Neutrophil (primary cell): ENCODE measurements around the gene RPRM.
"Not testable (repeated sequence)": the region's sequence is repeated elsewhere in the genome, so short reads cannot be mapped to it uniquely, and the experiment has no call there.

ENCODE experiments used
- H3K27ac ChIP-seq: fragments of 200-600 bp; sonication (generic); 2 replicates; pipeline ENCODE4 v1.5.1; 2016; ENCODE audit warnings: mild to moderate bottlenecking, moderate library complexity
- H3K27me3 ChIP-seq: fragments of 200-600 bp; sonication (generic); 2 replicates; pipeline ENCODE4 v1.6.0; 2016; ENCODE audit warnings: mild to moderate bottlenecking
- H3K36me3 ChIP-seq: fragments of 200-600 bp; sonication (generic); 2 replicates; pipeline ENCODE4 v1.5.1; 2017
- H3K4me1 ChIP-seq, 2 experiments: fragments of 200-600 bp in 1 of 2; sonication (generic) in 1 of 2; 1 replicate in 1 of 2; 2 replicates in 1 of 2; pipeline versions ENCODE4 v1.5.1 to v1.6.1; 2013 to 2016; ENCODE audit warnings: low read depth in 1 of 2, low read length in 1 of 2, mild to moderate bottlenecking in 1 of 2, moderate library complexity in 1 of 2; ENCODE audit not compliant: control insufficient read depth in 1 of 2, insufficient read depth in 1 of 2
- H3K4me3 ChIP-seq, 2 experiments: fragments of 200-600 bp in 1 of 2; sonication (generic) in 1 of 2; 1 replicate in 1 of 2; 2 replicates in 1 of 2; pipeline ENCODE4 v1.5.1; 2013 to 2016; ENCODE audit warnings: low read depth in 1 of 2, low read length in 1 of 2, mild to moderate bottlenecking in 1 of 2, moderate library complexity in 1 of 2
- H3K9me3 ChIP-seq: fragments of 200-600 bp; sonication (generic); 2 replicates; pipeline ENCODE4 v1.5.1; 2016
- CTCF ChIP-seq: fragments of 200-600 bp; sonication (generic); IDR thresholded peaks from 2 replicates; pipeline ENCODE4 v1.5.1; 2016; ENCODE audit warnings: antibody characterized with exemption

The RPRM gene

GRCh38 chr2:153455403-153455802 is 23.2 kb downstream of the RPRM start:
- TF ChIP-seq CTCF: no peak
- Histone ChIP-seq H3K9me3 (no peaks in the 10 kb centered on the region), H3K36me3 (no peaks in the 10 kb centered on the region), H3K27me3 (no peaks in the 10 kb centered on the region), H3K27ac (no peak overlapping the region), H3K4me1 (no peaks in the 10 kb centered on the region), H3K4me3 (no peak overlapping the region)

- Histone ChIP-seq H3K4me3 (no peak overlapping the region), H3K4me1 (no peaks in the 10 kb centered on the region), H3K27ac (no peak overlapping the region), H3K27me3 (no peaks in the 10 kb centered on the region), H3K36me3 (no peaks in the 10 kb centered on the region), H3K9me3 (no peaks in the 10 kb centered on the region)
- TF ChIP-seq CTCF: no peak
Observed at GRCh38 chr2:153451611-153452010, 27.0 kb downstream of the RPRM start.

- Histone ChIP-seq H3K4me3 (no peak overlapping the region), H3K27me3 (no peaks in the 10 kb centered on the region), H3K36me3 (no peaks in the 10 kb centered on the region), H3K27ac (no peak overlapping the region), H3K9me3 (peaks cover 5% of the 10 kb centered on the region), H3K4me1 (no peaks in the 10 kb centered on the region)
- TF ChIP-seq CTCF: no peak
Observed at GRCh38 chr2:153443106-153443505, 35.5 kb downstream of the RPRM start.

GRCh38 chr2:153442616-153443015 is 35.9 kb downstream of the RPRM start:
- not testable (repeated sequence) for H3K27ac ChIP-seq, H3K4me3 ChIP-seq, H3K27me3 ChIP-seq, H3K4me1 ChIP-seq, H3K9me3 ChIP-seq, H3K36me3 ChIP-seq

- H3K9me3 ChIP-seq: not testable (repeated sequence)
Observed at GRCh38 chr2:153440090-153440489, 38.5 kb downstream of the RPRM start.

GRCh38 chr2:153433403-153433802 is 45.2 kb downstream of the RPRM start:
- no peak for TF ChIP-seq CTCF
- Histone ChIP-seq H3K27me3 (no peaks in the 10 kb centered on the region), H3K36me3 (no peaks in the 10 kb centered on the region), H3K4me3 (no peak overlapping the region), H3K4me1 (no peaks in the 10 kb centered on the region), H3K27ac (no peak overlapping the region), H3K9me3 (no peaks in the 10 kb centered on the region)

More at GRCh38 chr2:153440090-153440489, 38.5 kb downstream of the RPRM start:
- not testable (repeated sequence) for H3K4me1 ChIP-seq, H3K36me3 ChIP-seq, H3K4me3 ChIP-seq, H3K27ac ChIP-seq, H3K27me3 ChIP-seq

GRCh38 chr2:153432381-153432780 is 46.2 kb downstream of the RPRM start:
- H3K9me3 ChIP-seq: no peaks in the 10 kb centered on the region
- no peaks in the 10 kb centered on the region for H3K36me3 ChIP-seq
- H3K27ac ChIP-seq: no peak overlapping the region
- no peak overlapping the region for H3K4me3 ChIP-seq
- TF ChIP-seq CTCF: no peak
- no peaks in the 10 kb centered on the region for H3K27me3 ChIP-seq
- no peaks in the 10 kb centered on the region for H3K4me1 ChIP-seq
